BLaER1 (cell line): Measurements from ENCODE around the gene IDUA.
A peak's percentile ranks its signal among the peaks of the same experiment; 100 is the strongest.

ENCODE experiments used
- H3K27ac ChIP-seq: shearing (Covaris generic); formaldehyde crosslinking; 2 replicates; pipeline ENCODE4 v1.8.1; 2022
- H3K27me3 ChIP-seq: shearing (Covaris generic); formaldehyde crosslinking; 2 replicates; pipeline ENCODE4 v1.8.1; 2022
- H3K36me3 ChIP-seq: shearing (Covaris generic); formaldehyde crosslinking; 2 replicates; pipeline ENCODE4 v1.8.1; 2022
- H3K4me1 ChIP-seq: shearing (Covaris generic); formaldehyde crosslinking; 2 replicates; pipeline ENCODE4 v1.8.1; 2022
- H3K4me2 ChIP-seq: shearing (Covaris generic); formaldehyde crosslinking; 2 replicates; pipeline ENCODE4 v1.8.1; 2022
- H3K4me3 ChIP-seq: shearing (Covaris generic); formaldehyde crosslinking; 2 replicates; pipeline ENCODE4 v1.8.1; 2022
- H3K9ac ChIP-seq: shearing (Covaris generic); formaldehyde crosslinking; 2 replicates; pipeline ENCODE4 v1.8.1; 2022
- H3K9me3 ChIP-seq: shearing (Covaris generic); formaldehyde crosslinking; 2 replicates; pipeline ENCODE4 v1.8.1; 2022
- H4K20me1 ChIP-seq: shearing (Covaris generic); formaldehyde crosslinking; 2 replicates; pipeline ENCODE4 v1.8.1; 2022
- Cebpa-rat ChIP-seq: shearing (Covaris generic); IDR thresholded peaks from 2 replicates; pipeline ENCODE4 v1.8.1; 2022

Gene IDUA

DNA sequence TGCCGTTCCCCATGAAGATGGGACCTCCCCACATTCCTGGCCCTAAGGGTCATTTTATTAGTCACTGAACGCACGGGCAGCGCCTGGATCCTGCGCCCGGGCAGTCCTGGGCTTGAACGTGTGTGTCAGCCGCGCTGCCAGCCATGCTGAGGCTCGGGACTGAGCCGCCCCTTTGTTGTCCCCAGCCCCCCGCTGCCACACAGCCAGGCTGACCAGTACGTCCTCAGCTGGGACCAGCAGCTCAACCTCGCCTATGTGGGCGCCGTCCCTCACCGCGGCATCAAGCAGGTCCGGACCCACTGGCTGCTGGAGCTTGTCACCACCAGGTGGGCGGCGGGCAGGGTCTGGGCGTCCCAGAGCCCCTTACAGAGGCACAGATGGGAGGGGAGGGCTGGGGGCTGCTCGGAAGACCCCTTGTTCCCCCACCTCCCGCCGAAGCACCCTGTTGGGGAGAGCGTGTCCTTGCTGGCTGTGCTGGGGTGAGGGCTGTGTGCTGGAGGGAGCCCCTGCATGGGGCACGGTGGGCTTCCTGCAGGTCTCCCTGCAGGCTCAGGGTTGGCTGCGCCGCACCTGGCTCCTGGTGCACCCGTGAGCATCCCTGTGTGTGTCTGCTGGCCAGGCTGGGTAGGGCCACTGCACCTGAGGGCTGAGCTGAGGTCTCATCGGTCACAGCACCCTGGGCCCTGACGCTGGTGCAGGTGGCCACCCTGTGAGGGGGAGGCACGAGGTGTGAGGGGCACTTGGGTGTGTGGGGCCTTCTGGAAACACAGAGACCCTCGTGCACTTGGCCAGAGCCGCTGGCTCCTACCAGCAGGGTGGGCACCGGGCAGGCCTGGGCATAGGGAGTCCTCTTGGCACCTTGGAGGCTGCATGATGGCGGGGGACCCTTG lies 1.0 kb downstream of the IDUA start:
- Histone ChIP-seq H3K9me3 (no peaks in the 10 kb centered on the region), H3K4me3 (peak overlapping the region; percentile 78), H3K4me2 (peak overlapping the region; percentile 93), H3K4me1 (peaks cover 42% of the 10 kb centered on the region), H4K20me1 (peaks cover 57% of the 10 kb centered on the region), H3K27me3 (no peaks in the 10 kb centered on the region), H3K27ac (peak overlapping the region; percentile 70; the same call in 1 of the 2 replicates), H3K9ac (peak overlapping the region; percentile 83), H3K36me3 (peaks cover 33% of the 10 kb centered on the region; the same call in 1 of the 2 replicates)
- TF ChIP-seq Cebpa-rat, result no peak

- Histone ChIP-seq H3K4me1 (peaks cover 42% of the 10 kb centered on the region), H4K20me1 (peaks cover 69% of the 10 kb centered on the region), H3K27me3 (no peaks in the 10 kb centered on the region), H3K4me3 (no peak overlapping the region), H3K4me2 (peak overlapping the region; percentile 93), H3K9ac (no peak overlapping the region), H3K36me3 (peaks cover 33% of the 10 kb centered on the region; the same call in 1 of the 2 replicates), H3K9me3 (no peaks in the 10 kb centered on the region), H3K27ac (no peak overlapping the region)
- no peak for TF ChIP-seq Cebpa-rat
Measured at GRCh38 chr4:988726-989721, 2.2 kb downstream of the IDUA start.

- Histone ChIP-seq H3K27ac (no peak overlapping the region), H4K20me1 (peaks cover 70% of the 10 kb centered on the region), H3K4me1 (peaks cover 39% of the 10 kb centered on the region), H3K27me3 (0 out of 2 replicates have a peak, but pooled peaks cover 2% of the 10 kb centered on the region), H3K4me3 (no peak overlapping the region), H3K36me3 (peaks cover 33% of the 10 kb centered on the region; the same call in 1 of the 2 replicates), H3K4me2 (no peak overlapping the region), H3K9ac (no peak overlapping the region), H3K9me3 (no peaks in the 10 kb centered on the region)
- no peak for TF ChIP-seq Cebpa-rat
Measured at GRCh38 chr4:989722-990471, 3.1 kb downstream of the IDUA start.

DNA sequence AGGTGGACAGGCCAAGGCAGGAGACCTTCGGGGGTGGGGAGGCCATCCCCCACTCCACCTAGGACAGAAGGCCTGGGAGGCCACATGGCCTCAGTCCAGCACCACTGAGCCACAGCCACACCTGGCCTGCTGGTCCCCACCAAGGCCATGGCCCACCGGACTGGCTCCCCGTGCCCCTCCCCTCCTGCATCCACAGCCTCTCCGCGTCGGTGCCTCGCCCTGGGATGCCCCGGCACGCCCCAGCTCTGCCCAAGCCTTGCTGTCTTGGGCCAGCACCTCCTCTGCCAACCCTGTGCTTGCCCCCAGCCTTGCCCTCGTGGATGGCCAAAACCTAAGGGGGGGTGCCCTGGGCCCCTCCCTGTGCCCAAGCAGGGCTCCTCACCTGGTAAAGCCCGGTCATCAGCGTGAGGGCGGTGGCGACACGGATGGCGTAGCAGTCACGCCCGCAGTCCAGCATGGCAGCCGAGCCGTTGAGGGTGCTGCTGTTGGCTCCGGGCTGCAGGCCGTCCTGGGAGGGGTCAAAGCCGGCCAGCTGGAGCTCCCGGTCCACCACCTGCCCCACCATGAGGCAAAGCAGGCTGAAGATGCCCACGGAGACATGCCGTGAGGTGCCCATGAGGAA lies 4.0 kb downstream of the IDUA start:
- peaks cover 30% of the 10 kb centered on the region for H3K4me1 ChIP-seq

DNA sequence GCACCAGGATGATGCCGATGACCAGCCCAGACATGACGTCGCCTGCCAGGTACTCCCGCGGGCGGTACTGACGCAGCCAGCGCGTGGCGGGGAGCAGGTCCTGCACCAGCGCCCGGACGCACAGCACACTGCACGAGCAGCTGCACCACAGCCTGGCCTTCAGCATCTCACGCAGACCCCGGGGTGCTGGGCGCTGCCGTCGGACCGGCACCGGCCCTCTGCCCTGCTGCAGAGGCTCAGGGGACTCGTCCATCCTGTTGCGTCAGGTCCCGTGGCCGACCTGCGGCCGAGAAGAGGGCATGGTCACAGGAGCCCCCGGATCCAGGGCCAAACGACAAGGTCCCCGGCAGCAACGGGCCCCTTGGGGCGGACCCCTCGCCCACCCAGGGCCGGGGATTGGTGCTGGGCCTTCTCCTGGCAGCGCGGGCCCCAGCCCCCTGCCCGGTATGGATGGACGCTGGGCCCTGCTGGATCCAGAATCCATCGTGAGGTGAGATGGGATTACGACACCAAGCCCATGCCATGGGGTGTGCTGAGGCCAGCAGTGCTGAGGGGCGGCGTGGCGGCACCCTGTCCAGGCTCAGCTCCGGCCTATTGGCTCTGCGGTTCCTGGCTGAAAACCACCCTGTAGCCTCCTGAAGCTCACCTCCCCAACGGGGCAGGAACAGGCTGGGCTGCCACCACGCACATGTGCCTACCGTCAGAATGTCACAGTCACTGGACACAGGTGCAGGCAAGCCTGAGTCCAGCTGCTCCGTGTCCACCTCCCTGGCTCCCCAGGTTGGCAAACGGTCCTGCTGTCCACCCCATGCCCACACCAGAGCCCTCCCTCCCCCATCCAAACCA lies 4.8 kb downstream of the IDUA start:
- Histone ChIP-seq H4K20me1 (peaks cover 87% of the 10 kb centered on the region), H3K9me3 (no peaks in the 10 kb centered on the region), H3K36me3 (peaks cover 33% of the 10 kb centered on the region; the same call in 1 of the 2 replicates), H3K9ac (no peak overlapping the region), H3K4me1 (peaks cover 23% of the 10 kb centered on the region), H3K27ac (no peak overlapping the region), H3K4me2 (no peak overlapping the region), H3K4me3 (no peak overlapping the region), H3K27me3 (peaks cover 19% of the 10 kb centered on the region)
- no peak for TF ChIP-seq Cebpa-rat

More for the DNA sequence above, 4.0 kb downstream of the IDUA start:
- H3K4me3 ChIP-seq, result no peak overlapping the region
- H4K20me1 ChIP-seq, result peaks cover 79% of the 10 kb centered on the region
- H3K36me3 ChIP-seq, result peaks cover 33% of the 10 kb centered on the region; the same call in 1 of the 2 replicates
- no peaks in the 10 kb centered on the region for H3K9me3 ChIP-seq
- TF ChIP-seq Cebpa-rat, result no peak
- H3K27me3 ChIP-seq, result peaks cover 11% of the 10 kb centered on the region
- no peak overlapping the region for H3K4me2 ChIP-seq
- no peak overlapping the region for H3K9ac ChIP-seq
- H3K27ac ChIP-seq, result no peak overlapping the region

- Histone ChIP-seq H3K4me3 (no peak overlapping the region), H3K4me2 (no peak overlapping the region), H3K27ac (no peak overlapping the region), H4K20me1 (peaks cover 91% of the 10 kb centered on the region), H3K9me3 (no peaks in the 10 kb centered on the region), H3K36me3 (peaks cover 33% of the 10 kb centered on the region; the same call in 1 of the 2 replicates), H3K9ac (peak overlapping the region; percentile 45; the same call in 1 of the 2 replicates), H3K27me3 (peaks cover 27% of the 10 kb centered on the region), H3K4me1 (peaks cover 22% of the 10 kb centered on the region)
- TF ChIP-seq Cebpa-rat, result no peak
Measured at GRCh38 chr4:992297-993110, 5.7 kb downstream of the IDUA start.

DNA sequence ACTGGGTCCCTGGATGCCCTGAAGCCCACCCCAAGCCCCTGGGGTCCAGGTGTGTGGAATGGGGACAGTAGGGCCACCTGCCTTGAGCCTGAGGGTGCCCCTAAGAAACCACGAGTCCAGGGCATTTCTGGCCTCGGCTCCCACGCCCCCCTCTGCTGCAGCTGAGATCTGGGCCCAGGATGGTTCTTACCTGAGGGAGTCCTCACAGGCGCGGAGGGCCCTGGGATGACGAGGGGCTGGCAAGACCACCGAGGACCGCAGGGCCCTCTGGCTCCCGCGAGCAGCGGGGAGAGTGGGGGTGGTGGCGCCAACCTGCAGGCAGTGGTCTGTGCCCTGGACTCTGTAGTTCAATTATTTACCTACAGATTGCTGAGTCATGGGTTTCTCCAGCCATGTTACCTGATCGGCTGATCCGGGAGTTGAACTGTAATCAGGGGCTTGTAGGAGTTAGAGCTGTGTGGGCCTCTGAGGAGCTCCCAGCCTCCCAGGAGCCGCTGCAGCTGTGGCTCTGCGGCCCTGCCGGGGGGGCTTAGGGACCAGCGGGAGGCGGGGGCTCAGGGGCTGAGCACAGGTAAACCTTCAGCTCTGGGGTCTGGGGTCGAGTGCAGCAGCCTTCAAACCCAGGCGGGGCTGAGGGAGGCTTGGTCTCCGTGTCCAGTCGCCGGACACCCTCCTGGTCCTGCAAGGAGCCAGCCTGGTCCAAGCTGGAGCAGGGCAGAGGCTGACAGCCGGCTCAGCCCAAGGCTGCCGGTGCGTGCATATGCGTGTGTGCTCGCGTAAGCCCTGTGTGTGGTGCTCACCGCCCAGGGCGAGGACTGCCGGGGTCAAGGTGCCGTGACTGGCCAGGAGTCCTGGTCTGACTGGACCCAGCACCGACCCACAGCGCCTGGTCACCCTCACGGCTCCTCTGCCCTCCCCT lies 6.5 kb downstream of the IDUA start, which contains the start of gene SLC26A1:
SLC26A1 (minus strand) TSS at position 294 of the 919 bp plus-strand sequence. CDS start 1,701 bp downstream, outside the sequence.
- no peak within 1 kb of the TSS for H3K4me2 ChIP-seq
- peaks cover 19% of the 10 kb centered on the region for H3K4me1 ChIP-seq
- peak within 1 kb of the TSS; percentile 45; the same call in 1 of the 2 replicates for H3K9ac ChIP-seq
- no peak within 1 kb of the TSS for H3K4me3 ChIP-seq
- H3K27me3 ChIP-seq, result peaks cover 36% of the 10 kb centered on the region
- no peaks in the 10 kb centered on the region for H3K9me3 ChIP-seq
- peaks cover 33% of the 10 kb centered on the region; the same call in 1 of the 2 replicates for H3K36me3 ChIP-seq
- H4K20me1 ChIP-seq, result peaks cover 91% of the 10 kb centered on the region
- H3K27ac ChIP-seq, result no peak within 1 kb of the TSS
- TF ChIP-seq Cebpa-rat, result no peak
